Psoas muscle (tissue), 8 donors: ENCODE measurements around the gene NOS1AP. TPM values are rescaled to one million over a fixed set of nuclear protein-coding genes. Genes with fewer than 3 reads are reported as not detected.

Experiments
- ATAC-seq, 4 donors: fragments of 200-7000 bp; cut with Tn5 transposase; one replicate each; pipeline ENCODE4 v1.9.1; 2020; ENCODE audit warnings: moderate library complexity in 3 of 4, mild to moderate bottlenecking in 2 of 4
- DNase-seq, 2 donors: peaks; one replicate each; pipeline ENCODE4 v3.0.0-alpha.2; 2020
- H3K27ac ChIP-seq: fragments of 200-600 bp; one replicate; pipeline ENCODE4 v1.8.0; 2022
- H3K27me3 ChIP-seq, 3 donors: fragments of 200-600 bp in 1 of 3; one replicate each; pipeline versions ENCODE4 v1.6.1 to v1.8.0; 2013 to 2022; ENCODE audit warnings: low read length in 2 of 3, mild to moderate bottlenecking in 2 of 3, moderate library complexity in 1 of 3; ENCODE audit not compliant: insufficient read depth in 3 of 3
- H3K36me3 ChIP-seq, 2 donors: fragments of 200-600 bp in 1 of 2; one replicate each; pipeline versions ENCODE4 v1.6.1 to v1.8.0; 2013 to 2022; ENCODE audit warnings: low read depth in 1 of 2, mild to moderate bottlenecking in 1 of 2, moderate library complexity in 1 of 2; ENCODE audit not compliant: insufficient read depth in 1 of 2
- H3K4me1 ChIP-seq: fragments of 200-600 bp; one replicate; pipeline ENCODE4 v1.8.0; 2022
- H3K4me3 ChIP-seq: fragments of 200-600 bp; one replicate; pipeline ENCODE4 v1.8.0; 2022; ENCODE audit warnings: mild to moderate bottlenecking
- H3K9me3 ChIP-seq: fragments of 200-600 bp; one replicate; pipeline ENCODE4 v1.8.0; 2022
- CTCF ChIP-seq: fragments of 200-600 bp; IDR thresholded peaks from one replicate; pipeline ENCODE4 v1.8.0; 2022; ENCODE audit warnings: antibody characterized with exemption
- WGBS, 3 donors: extraction: QIAGEN DNeasy Blood & Tissue Kit; methylation state at CpG; one replicate each; pipeline versions ENCODE4 v1.1.6 to v1.1.7; 2013; 5-methylcytosine and 5-hydroxymethylcytosine counted together
- intact Hi-C, 2 donors: fragments of 100-400 bp; cut with DNase I; formaldehyde crosslinking; loops; one replicate each; pipeline versions ENCODE4 v1.11.0 to v1.14.2; 2022
- polyA plus RNA-seq, 3 donors: library from polyadenylated mRNA; stranded (reverse); fragments of 200-250 nt; gene quantifications; one replicate each; pipeline ENCODE4 v1.2.3, GENCODE V29; 2013
- total RNA-seq, 4 donors: library from RNA; stranded (reverse); fragmentation: NEBNext Ultra II Directional in 2 of 4; extraction: Animal tissue kit (Norgen Biotek cat#: 25700) in 2 of 4; gene quantifications; one replicate each; pipeline versions ENCODE4 v1.2.1 to v1.2.4, GENCODE V29; 2021 to 2023
- donor health status: healthy with polysubstance abuse.
- donor health status: DM: no; HTN: no; CAD: no; lungs with moderate emphysema.
- donor health status: Bipolar disorder and iron deficiency.
- donor health status: healthy.
- donor health status: DM: yes; HTN: yes; CAD: no.
- donor health status: DM: no; HTN: no; CAD: no.
- donor health status: DM: no; HTN: no; CAD: no.
- donor health status: DM: yes; HTN: yes; CAD: no.

The NOS1AP gene
- total and polyA plus RNA-seq, 7 donors = 0.10 to 0.76 (median 0.18) TPM

- TF ChIP-seq CTCF = no peak
Observed at GRCh38 chr1:162091681-162092524, 22.4 kb downstream of the NOS1AP start.

GRCh38 chr1:162093095-162093494 is 23.6 kb downstream of the NOS1AP start:
- ATAC-seq (no peak), DNase-seq (no peak)
- Histone ChIP-seq H3K27ac (no peak overlapping the region), H3K27me3 (no peaks in the 10 kb centered on the region), H3K36me3 (no peaks in the 10 kb centered on the region), H3K4me1 (no peaks in the 10 kb centered on the region), H3K9me3 (no peaks in the 10 kb centered on the region), H3K4me3 (no peak overlapping the region)
- intact Hi-C loops = no loop called here
- WGBS, 3 donors = 96 to 100% (median 98%) methylated on average over 1 of the region's 1 CpG
- TF ChIP-seq CTCF = no peak

More at GRCh38 chr1:162091681-162092524, 22.4 kb downstream of the NOS1AP start:
- H3K36me3 ChIP-seq = no peaks in the 10 kb centered on the region
- no peak overlapping the region for H3K4me3 ChIP-seq
- H3K4me1 ChIP-seq = no peaks in the 10 kb centered on the region
- H3K27me3 ChIP-seq = peaks cover 0 to 2% (median 0%) of the 10 kb centered on the region in 3 donors
- no peak for ATAC-seq
- H3K9me3 ChIP-seq = no peaks in the 10 kb centered on the region
- intact Hi-C loops = no loop called here
- no peak for DNase-seq
- no peak overlapping the region for H3K27ac ChIP-seq
- WGBS, 3 donors = 44 to 52% (median 49%) methylated on average over 4 of the region's 4 CpGs

GRCh38 chr1:162094271-162094670 is 24.8 kb downstream of the NOS1AP start:
- intact Hi-C loops = no loop called here
- no peak for ATAC-seq

GRCh38 chr1:162094723-162095122 is 25.2 kb downstream of the NOS1AP start:
- TF ChIP-seq CTCF = no peak
- no peak for DNase-seq
- no peak for ATAC-seq
- intact Hi-C loops = no loop called here
- Histone ChIP-seq H3K27me3 (no peaks in the 10 kb centered on the region), H3K27ac (no peak overlapping the region), H3K9me3 (no peaks in the 10 kb centered on the region), H3K36me3 (no peaks in the 10 kb centered on the region), H3K4me3 (no peak overlapping the region), H3K4me1 (no peaks in the 10 kb centered on the region)
- 72 to 78% (median 73%) methylated on average over 2 of the region's 2 CpGs for WGBS, 3 donors

More at GRCh38 chr1:162094271-162094670, 24.8 kb downstream of the NOS1AP start:
- DNase-seq = no peak
- WGBS, 3 donors = 41 to 48% (median 44%) methylated on average over 1 of the region's 1 CpG
- TF ChIP-seq CTCF = no peak
- H3K27ac ChIP-seq = no peak overlapping the region
- no peaks in the 10 kb centered on the region for H3K27me3 ChIP-seq
- H3K4me3 ChIP-seq = no peak overlapping the region
- no peaks in the 10 kb centered on the region for H3K36me3 ChIP-seq
- H3K4me1 ChIP-seq = no peaks in the 10 kb centered on the region
- no peaks in the 10 kb centered on the region for H3K9me3 ChIP-seq
